ENCODE measurements around the gene PTPRF.

Gene PTPRF

GRCh38 chr1:43582162-43582566, 51.5 kb downstream of the PTPRF start:
- Histone ChIP-seq H3K4me1 (ENCODE audit: insufficient read depth, low read length) (peaks cover 10% of the 10 kb centered on the region; the same call in 1 of the 2 replicates), H3K9ac (ENCODE audit: low read depth, low read length) (no peak overlapping the region), H3K36me3 (ENCODE audit: insufficient read depth, low read length) (no peaks in the 10 kb centered on the region), H3K9me3 (ENCODE audit: control insufficient read depth, insufficient read depth, low read length) (no peaks in the 10 kb centered on the region)

GRCh38 chr1:43583058-43583457, 52.4 kb downstream of the PTPRF start:
- Histone ChIP-seq H3K9ac (ENCODE audit: low read depth, low read length) (no peak overlapping the region), H3K4me1 (ENCODE audit: insufficient read depth, low read length) (peaks cover 10% of the 10 kb centered on the region; the same call in 1 of the 2 replicates), H3K9me3 (ENCODE audit: control insufficient read depth, insufficient read depth, low read length) (no peaks in the 10 kb centered on the region), H3K36me3 (ENCODE audit: insufficient read depth, low read length) (no peaks in the 10 kb centered on the region)

- peaks cover 10% of the 10 kb centered on the region; the same call in 1 of the 2 replicates for H3K4me1 ChIP-seq (ENCODE audit: insufficient read depth, low read length)
- H3K9ac ChIP-seq (ENCODE audit: low read depth, low read length): no peak overlapping the region
- H3K9me3 ChIP-seq (ENCODE audit: control insufficient read depth, insufficient read depth, low read length): no peaks in the 10 kb centered on the region
- no peaks in the 10 kb centered on the region for H3K36me3 ChIP-seq (ENCODE audit: insufficient read depth, low read length)
Measured at GRCh38 chr1:43584204-43584603, 53.5 kb downstream of the PTPRF start.

GRCh38 chr1:43585557-43585956, 54.9 kb downstream of the PTPRF start:
- Histone ChIP-seq H3K9ac (ENCODE audit: low read depth, low read length) (no peak overlapping the region), H3K36me3 (ENCODE audit: insufficient read depth, low read length) (no peaks in the 10 kb centered on the region), H3K4me1 (ENCODE audit: insufficient read depth, low read length) (peaks cover 10% of the 10 kb centered on the region; the same call in 1 of the 2 replicates), H3K9me3 (ENCODE audit: control insufficient read depth, insufficient read depth, low read length) (no peaks in the 10 kb centered on the region)

- Histone ChIP-seq H3K36me3 (ENCODE audit: insufficient read depth, low read length) (no peaks in the 10 kb centered on the region), H3K9ac (ENCODE audit: low read depth, low read length) (no peak overlapping the region), H3K9me3 (ENCODE audit: control insufficient read depth, insufficient read depth, low read length) (no peaks in the 10 kb centered on the region), H3K4me1 (ENCODE audit: insufficient read depth, low read length) (peaks cover 10% of the 10 kb centered on the region; the same call in 1 of the 2 replicates)
Measured at GRCh38 chr1:43586136-43586731, 55.6 kb downstream of the PTPRF start.

GRCh38 chr1:43587001-43587400, 56.3 kb downstream of the PTPRF start:
- Histone ChIP-seq H3K9ac (ENCODE audit: low read depth, low read length) (no peak overlapping the region), H3K4me1 (ENCODE audit: insufficient read depth, low read length) (peaks cover 7% of the 10 kb centered on the region; the same call in 1 of the 2 replicates), H3K36me3 (ENCODE audit: insufficient read depth, low read length) (no peaks in the 10 kb centered on the region; the same call in 1 of the 2 replicates), H3K9me3 (ENCODE audit: control insufficient read depth, insufficient read depth, low read length) (no peaks in the 10 kb centered on the region)

- Histone ChIP-seq H3K9me3 (ENCODE audit: control insufficient read depth, insufficient read depth, low read length) (no peaks in the 10 kb centered on the region), H3K9ac (ENCODE audit: low read depth, low read length) (no peak overlapping the region), H3K36me3 (ENCODE audit: insufficient read depth, low read length) (no peaks in the 10 kb centered on the region; the same call in 1 of the 2 replicates), H3K4me1 (ENCODE audit: insufficient read depth, low read length) (peaks cover under 1% of the 10 kb centered on the region; the same call in 1 of the 2 replicates)
Measured at GRCh38 chr1:43587594-43587993, 56.9 kb downstream of the PTPRF start.

GRCh38 chr1:43588592-43588991, 57.9 kb downstream of the PTPRF start:
- Histone ChIP-seq H3K4me1 (ENCODE audit: insufficient read depth, low read length) (no peaks in the 10 kb centered on the region), H3K9me3 (ENCODE audit: control insufficient read depth, insufficient read depth, low read length) (no peaks in the 10 kb centered on the region), H3K9ac (ENCODE audit: low read depth, low read length) (no peak overlapping the region), H3K36me3 (ENCODE audit: insufficient read depth, low read length) (no peaks in the 10 kb centered on the region; the same call in 1 of the 2 replicates)

GRCh38 chr1:43590388-43590925, 59.8 kb downstream of the PTPRF start:
- no peaks in the 10 kb centered on the region for H3K4me1 ChIP-seq (ENCODE audit: insufficient read depth, low read length)
- no peaks in the 10 kb centered on the region for H3K9me3 ChIP-seq (ENCODE audit: control insufficient read depth, insufficient read depth, low read length)
- H3K9ac ChIP-seq (ENCODE audit: low read depth, low read length): no peak overlapping the region
- no peaks in the 10 kb centered on the region; the same call in 1 of the 2 replicates for H3K36me3 ChIP-seq (ENCODE audit: insufficient read depth, low read length)

- Histone ChIP-seq H3K4me1 (ENCODE audit: insufficient read depth, low read length) (no peaks in the 10 kb centered on the region), H3K9ac (ENCODE audit: low read depth, low read length) (no peak overlapping the region), H3K9me3 (ENCODE audit: control insufficient read depth, insufficient read depth, low read length) (no peaks in the 10 kb centered on the region), H3K36me3 (ENCODE audit: insufficient read depth, low read length) (no peaks in the 10 kb centered on the region; the same call in 1 of the 2 replicates)
Measured at GRCh38 chr1:43591181-43591580, 60.5 kb downstream of the PTPRF start.

GRCh38 chr1:43592051-43592665, 61.5 kb downstream of the PTPRF start:
- Histone ChIP-seq H3K36me3 (ENCODE audit: insufficient read depth, low read length) (no peaks in the 10 kb centered on the region; the same call in 1 of the 2 replicates), H3K9ac (ENCODE audit: low read depth, low read length) (no peak overlapping the region), H3K4me1 (ENCODE audit: insufficient read depth, low read length) (no peaks in the 10 kb centered on the region), H3K9me3 (ENCODE audit: control insufficient read depth, insufficient read depth, low read length) (no peaks in the 10 kb centered on the region)

GRCh38 chr1:43592974-43593683, 62.4 kb downstream of the PTPRF start:
- H3K9me3 ChIP-seq (ENCODE audit: control insufficient read depth, insufficient read depth, low read length): no peaks in the 10 kb centered on the region
- H3K36me3 ChIP-seq (ENCODE audit: insufficient read depth, low read length): no peaks in the 10 kb centered on the region; the same call in 1 of the 2 replicates
- no peak overlapping the region for H3K9ac ChIP-seq (ENCODE audit: low read depth, low read length)

GRCh38 chr1:43596579-43596978, 65.9 kb downstream of the PTPRF start:
- Histone ChIP-seq H3K4me1 (ENCODE audit: insufficient read depth, low read length) (no peaks in the 10 kb centered on the region), H3K9me3 (ENCODE audit: control insufficient read depth, insufficient read depth, low read length) (no peaks in the 10 kb centered on the region), H3K36me3 (ENCODE audit: insufficient read depth, low read length) (no peaks in the 10 kb centered on the region; the same call in none of the 2 replicates), H3K9ac (ENCODE audit: low read depth, low read length) (no peak overlapping the region)

More at GRCh38 chr1:43592974-43593683, 62.4 kb downstream of the PTPRF start:
- H3K4me1 ChIP-seq (ENCODE audit: insufficient read depth, low read length): no peaks in the 10 kb centered on the region

- Histone ChIP-seq H3K9me3 (ENCODE audit: control insufficient read depth, insufficient read depth, low read length) (no peaks in the 10 kb centered on the region), H3K9ac (ENCODE audit: low read depth, low read length) (no peak overlapping the region), H3K36me3 (ENCODE audit: insufficient read depth, low read length) (no peaks in the 10 kb centered on the region; the same call in none of the 2 replicates), H3K4me1 (ENCODE audit: insufficient read depth, low read length) (no peaks in the 10 kb centered on the region)
Measured at GRCh38 chr1:43597028-43597427, 66.3 kb downstream of the PTPRF start.
